CD4-positive, alpha-beta T cell treated with Interleukin-6 for 4 hours (primary cell): ENCODE measurements around the gene RPEL1.
A peak's percentile ranks its signal among the peaks of the same experiment; 100 is the strongest.
"Not testable (repeated sequence)": the region's sequence is repeated elsewhere in the genome, so short reads cannot be mapped to it uniquely, and the experiment has no call there.

Source experiments
- DNase-seq: peaks from one replicate; pipeline ENCODE4 v3.0.0-alpha.2; 2020; ENCODE audit warnings: mixed read lengths

Gene RPEL1

GRCh38 chr10:103238506-103239252, 7.0 kb upstream of the RPEL1 start:
- DNase-seq, result no peak

DNA sequence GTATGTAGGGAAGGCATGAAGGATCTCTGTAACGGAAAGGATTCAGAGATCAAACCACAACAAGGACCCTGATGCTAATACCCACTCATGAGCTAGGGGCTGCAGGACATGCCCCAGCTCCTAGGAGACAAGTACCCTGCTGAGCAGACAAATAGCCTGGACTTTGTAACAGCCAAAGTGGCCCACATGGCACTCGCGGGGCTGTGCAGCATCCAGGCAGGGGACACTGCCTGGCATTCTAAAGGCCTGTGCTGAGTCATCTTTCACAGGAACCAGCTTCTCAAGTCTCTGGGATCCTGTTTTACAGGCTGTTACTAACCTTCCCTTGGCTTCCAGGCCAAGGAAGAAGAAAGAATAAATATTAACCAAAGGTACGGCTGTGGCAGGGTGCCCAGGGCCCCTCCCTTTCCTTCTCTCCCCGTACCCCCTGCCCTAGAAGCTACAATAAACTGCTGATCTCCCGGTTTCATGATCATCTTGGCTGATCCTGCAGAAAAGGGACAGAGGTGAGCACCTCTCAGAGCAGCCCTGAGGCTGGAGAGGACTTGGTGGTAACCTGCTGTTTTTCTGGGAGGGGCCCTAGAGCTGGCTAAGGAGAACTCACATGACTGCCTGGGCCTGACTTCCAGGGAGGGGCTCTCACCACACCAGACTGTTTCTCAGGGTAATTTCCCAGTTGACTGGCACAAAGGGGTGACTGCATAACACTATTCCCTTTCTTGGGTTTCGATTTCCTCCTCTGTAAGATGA, 4.2 kb upstream of the RPEL1 start:
- DNase-seq, result no peak

GRCh38 chr10:103244666-103245271, 918 bp upstream of the RPEL1 start:
- DNase-seq, result peak; percentile 63

GRCh38 chr10:103246324-103246723, 637 bp downstream of the RPEL1 start:
- no peak for DNase-seq

DNA sequence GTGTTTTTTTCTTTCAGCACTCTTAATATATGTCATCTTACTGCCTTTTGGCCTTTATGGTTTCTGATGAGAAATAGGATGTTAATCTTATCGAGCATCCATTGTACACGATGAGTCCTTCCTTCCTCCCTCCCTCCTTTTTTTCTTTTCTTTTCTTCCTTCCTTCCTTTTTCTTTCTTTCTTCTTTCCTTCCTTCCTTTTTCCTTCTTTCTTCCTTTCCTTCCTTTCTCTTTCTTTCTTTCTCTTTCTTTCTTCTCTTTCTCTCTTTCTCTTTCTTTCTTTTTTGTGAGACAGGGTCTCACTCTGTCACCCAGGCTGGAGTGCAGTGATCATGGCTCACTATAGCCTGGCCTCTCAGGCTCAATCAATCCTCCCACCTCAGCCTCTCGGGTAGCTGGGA, 8.4 kb downstream of the RPEL1 start:
- DNase-seq, result no peak

DNA sequence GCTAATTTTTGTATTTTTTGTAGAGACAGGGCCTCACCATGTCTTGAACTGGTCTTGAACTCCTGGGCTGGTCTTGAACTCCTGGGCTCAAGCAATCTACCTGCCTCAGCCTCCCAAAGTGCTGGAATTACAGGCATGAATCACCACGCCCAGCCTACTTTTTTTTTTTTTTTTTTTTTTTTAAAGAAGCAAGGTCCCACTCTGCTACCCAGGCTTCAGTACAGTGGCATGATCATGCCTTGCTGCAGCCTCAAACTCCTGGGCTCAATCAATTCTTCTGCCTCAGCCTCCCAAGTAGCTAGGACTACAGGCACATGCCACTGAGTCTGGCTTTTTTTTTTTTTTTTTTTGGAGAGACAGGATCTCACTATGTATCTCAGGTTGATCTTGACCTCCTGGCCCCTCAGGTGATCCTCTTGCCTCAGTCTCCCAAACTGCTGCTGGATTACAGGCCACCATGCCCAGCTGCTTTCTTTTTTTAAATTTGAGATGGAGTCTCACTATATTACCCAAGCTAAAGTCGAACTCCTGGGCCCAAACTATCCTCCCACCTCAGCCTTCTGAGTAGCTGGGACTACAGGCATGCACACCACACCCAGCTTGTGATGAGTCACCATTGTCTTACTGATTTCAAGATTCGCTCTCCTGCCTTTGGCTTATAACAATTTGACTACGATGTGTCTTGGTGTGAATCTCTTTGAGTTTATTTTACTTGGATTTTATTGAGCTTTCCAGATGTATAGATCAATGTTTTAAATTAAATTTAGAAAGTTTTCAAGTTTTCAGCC, 9.0 kb downstream of the RPEL1 start:
- no peak for DNase-seq

DNA sequence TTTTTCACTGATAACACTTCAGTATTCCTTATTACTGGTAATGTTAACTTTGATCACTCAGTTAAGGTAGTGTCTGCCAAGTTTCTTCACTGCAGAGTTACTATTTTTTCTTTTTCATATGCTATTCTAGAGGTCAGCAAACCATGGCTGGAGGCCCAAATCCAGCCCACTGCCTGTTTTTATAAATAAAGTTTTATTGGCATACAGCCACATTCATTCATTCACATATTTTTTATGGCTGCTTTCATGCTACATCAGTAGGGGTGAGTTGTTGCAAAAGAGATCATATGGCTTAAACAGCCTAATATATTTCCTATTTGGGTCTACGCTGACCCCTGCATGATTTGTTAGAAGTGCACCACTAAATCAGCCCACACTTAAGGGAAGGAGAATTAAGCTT, 10.9 kb downstream of the RPEL1 start:
- DNase-seq, result no peak

GRCh38 chr10:103257812-103258211, 12.1 kb downstream of the RPEL1 start:
- no peak for DNase-seq

- not testable (repeated sequence) for DNase-seq
These were observed 13.2 kb downstream of the RPEL1 start for GRCh38 chr10:103258928-103259327.

DNA sequence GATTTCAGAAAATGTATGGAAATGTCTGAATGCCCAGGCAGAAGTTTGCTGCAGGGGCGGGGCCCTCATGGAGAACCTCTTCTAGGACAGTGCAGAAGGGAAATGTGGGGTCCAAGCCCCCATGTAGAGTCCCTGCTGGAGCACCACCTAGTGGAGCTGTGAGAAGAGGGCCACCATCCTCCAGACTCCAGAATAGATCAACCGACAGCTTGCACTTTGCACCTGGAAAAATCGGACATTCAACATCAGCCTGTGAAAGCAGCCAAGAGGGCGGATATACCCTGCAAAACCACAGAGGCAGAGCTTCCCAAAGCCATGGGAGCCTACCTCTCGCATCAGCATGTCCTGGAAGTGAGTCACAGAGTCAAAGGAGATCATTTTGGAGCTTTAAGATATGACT, 14.3 kb downstream of the RPEL1 start:
- no peak for DNase-seq

GRCh38 chr10:103262229-103262628, 16.5 kb downstream of the RPEL1 start:
- no peak for DNase-seq

GRCh38 chr10:103265717-103266329, 20.1 kb downstream of the RPEL1 start:
- peak; percentile 27 for DNase-seq

GRCh38 chr10:103273041-103273441, 27.4 kb downstream of the RPEL1 start:
- no peak for DNase-seq

GRCh38 chr10:103276251-103276895, 30.7 kb downstream of the RPEL1 start:
- DNase-seq, result no peak

- no peak for DNase-seq
These were observed 31.4 kb downstream of the RPEL1 start, which contains the start of gene INA for GRCh38 chr10:103276896-103277712. INA (plus strand) TSS chr10:103277138; CDS start chr10:103277212, 74 bp downstream.

DNA sequence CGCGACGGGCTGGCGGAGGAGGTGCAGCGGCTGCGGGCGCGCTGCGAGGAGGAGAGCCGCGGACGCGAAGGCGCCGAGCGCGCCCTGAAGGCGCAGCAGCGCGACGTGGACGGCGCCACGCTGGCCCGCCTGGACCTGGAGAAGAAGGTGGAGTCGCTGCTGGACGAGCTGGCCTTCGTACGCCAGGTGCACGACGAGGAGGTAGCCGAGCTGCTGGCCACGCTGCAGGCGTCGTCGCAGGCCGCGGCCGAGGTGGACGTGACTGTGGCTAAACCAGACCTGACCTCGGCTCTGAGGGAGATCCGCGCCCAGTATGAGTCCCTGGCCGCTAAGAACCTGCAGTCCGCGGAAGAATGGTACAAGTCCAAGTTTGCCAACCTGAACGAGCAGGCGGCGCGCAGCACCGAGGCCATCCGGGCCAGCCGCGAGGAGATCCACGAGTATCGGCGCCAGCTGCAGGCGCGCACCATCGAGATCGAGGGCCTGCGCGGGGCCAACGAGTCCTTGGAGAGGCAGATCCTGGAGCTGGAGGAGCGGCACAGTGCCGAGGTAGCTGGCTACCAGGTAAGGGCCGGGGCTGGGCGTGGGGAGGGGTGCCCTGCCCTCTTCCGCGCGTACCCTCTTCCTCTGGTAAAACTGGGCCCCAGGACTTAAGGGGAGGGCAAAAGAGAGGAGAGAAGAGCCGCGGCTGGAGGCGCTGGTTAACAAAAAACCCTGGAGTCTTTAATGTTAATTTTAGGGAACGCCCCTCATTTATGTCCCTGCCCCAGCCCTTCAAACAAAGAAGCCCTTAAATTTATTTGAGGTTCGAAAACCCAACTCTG, 32.2 kb downstream of the RPEL1 start:
- DNase-seq, result no peak

GRCh38 chr10:103278537-103278823, 32.8 kb downstream of the RPEL1 start:
- DNase-seq, result no peak

GRCh38 chr10:103278862-103279298, 33.2 kb downstream of the RPEL1 start:
- peak; percentile 24 for DNase-seq

DNA sequence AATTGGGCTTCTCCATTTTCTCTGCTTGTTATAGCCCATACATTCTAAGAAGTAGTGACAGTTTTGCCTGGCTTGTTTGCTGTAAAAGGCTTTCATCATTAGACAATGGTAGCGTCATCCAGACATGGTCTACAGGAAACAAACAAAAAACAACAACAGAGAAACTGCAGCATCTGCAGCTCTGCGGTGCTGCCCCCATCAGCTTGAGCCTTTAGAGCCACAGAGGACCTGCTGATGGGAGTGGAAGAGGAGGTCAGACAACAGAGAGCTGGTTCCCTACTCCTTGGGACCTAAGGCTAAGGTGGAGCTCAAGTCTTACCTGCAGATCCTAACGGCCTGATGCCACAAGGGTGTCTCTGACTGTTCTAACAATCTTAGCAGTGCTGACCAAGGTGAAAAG, 34.3 kb downstream of the RPEL1 start:
- no peak for DNase-seq

- no peak for DNase-seq
These were observed 34.8 kb downstream of the RPEL1 start for GRCh38 chr10:103280506-103280905.
